T47D (cell line): ENCODE results near the gene MICAL3.

Experiments used
- DNase-seq, 2 experiments: peaks; one replicate each; pipeline versions ENCODE4 v3.0.0 to v3.0.0-alpha.2; 2011 to 2012; ENCODE audit warnings: low read depth in 1 of 2, low spot score in 1 of 2
- JUND ChIP-seq: IDR thresholded peaks from 2 replicates; pipeline ENCODE4 v1.6.1; 2012; ENCODE audit warnings: low read depth
- in situ Hi-C: cut with HindIII; loops from 2 replicates; pipeline ENCODE4 v1.10.0; 2016; ENCODE audit warnings: low sequenced_read_pairs, low pct_unique_long_range_greater_than_20kb

The MICAL3 gene

GRCh38 chr22:17802822-17803221 lies 221.5 kb downstream of the MICAL3 start:
- no peak for TF ChIP-seq JUND
- in situ Hi-C loops: no loop called here
- no peak for DNase-seq

- in situ Hi-C loops: no loop called here
- TF ChIP-seq JUND: no peak
- DNase-seq: no peak
Measured at GRCh38 chr22:17802411-17802810, 221.9 kb downstream of the MICAL3 start.

GRCh38 chr22:17797721-17798559 lies 226.4 kb downstream of the MICAL3 start:
- DNase-seq: no peak
- no peak for TF ChIP-seq JUND
- in situ Hi-C loops: no loop called here

- no peak for DNase-seq
- no peak for TF ChIP-seq JUND
- in situ Hi-C loops: no loop called here
Measured at GRCh38 chr22:17796695-17797094, 227.7 kb downstream of the MICAL3 start.

- no peak for DNase-seq
- in situ Hi-C loops: no loop called here
Measured at GRCh38 chr22:17795661-17796548, 228.5 kb downstream of the MICAL3 start.

GRCh38 chr22:17794726-17795542 lies 229.4 kb downstream of the MICAL3 start:
- DNase-seq: no peak
- TF ChIP-seq JUND: no peak
- in situ Hi-C loops: no loop called here

More at GRCh38 chr22:17795661-17796548, 228.5 kb downstream of the MICAL3 start:
- TF ChIP-seq JUND: no peak

GRCh38 chr22:17792854-17793434 lies 231.4 kb downstream of the MICAL3 start:
- no peak for TF ChIP-seq JUND
- DNase-seq: no peak
- in situ Hi-C loops: no loop called here

GRCh38 chr22:17792299-17792698 lies 232.1 kb downstream of the MICAL3 start:
- in situ Hi-C loops: no loop called here
- TF ChIP-seq JUND: no peak
- DNase-seq: no peak

- no peak for DNase-seq
- no peak for TF ChIP-seq JUND
- in situ Hi-C loops: no loop called here
Measured at GRCh38 chr22:17791196-17791595, 233.2 kb downstream of the MICAL3 start.

GRCh38 chr22:17789379-17790200 lies 234.8 kb downstream of the MICAL3 start:
- TF ChIP-seq JUND: no peak
- in situ Hi-C loops: no loop called here
- DNase-seq: no peak
